Neuronal stem cell (in vitro differentiated cells): ENCODE measurements around the gene ZSWIM6.

ENCODE experiments used
- DNase-seq: peaks from one replicate; pipeline ENCODE4 v3.0.0-alpha.2; 2013; ENCODE audit warnings: low spot score
- H2AFZ ChIP-seq: one replicate; pipeline ENCODE4 v1.6.1; 2013; ENCODE audit warnings: mild to moderate bottlenecking, low read length, inconsistent platforms
- H2AK5ac ChIP-seq: 2 replicates; pipeline ENCODE4 v1.6.1; 2013; ENCODE audit warnings: low read depth, mild to moderate bottlenecking, inconsistent platforms, low read length, moderate library complexity, mixed read lengths
- H2BK120ac ChIP-seq: 2 replicates; pipeline ENCODE4 v1.6.1; 2013; ENCODE audit warnings: low read depth, mild to moderate bottlenecking, inconsistent platforms, low read length, moderate library complexity, mixed read lengths
- H2BK12ac ChIP-seq: one replicate; pipeline ENCODE4 v1.6.1; 2013; ENCODE audit warnings: low read length, inconsistent platforms
- H2BK15ac ChIP-seq: 2 replicates; pipeline ENCODE4 v1.6.1; 2013; ENCODE audit warnings: mild to moderate bottlenecking, low read length, inconsistent platforms, mixed read lengths
- H2BK5ac ChIP-seq: one replicate; pipeline ENCODE4 v1.6.1; 2013; ENCODE audit warnings: inconsistent platforms, mild to moderate bottlenecking, low read length, moderate library complexity
- H3K14ac ChIP-seq: one replicate; pipeline ENCODE4 v1.6.1; 2013; ENCODE audit warnings: low read length, inconsistent platforms
- H3K18ac ChIP-seq: 2 replicates; pipeline ENCODE4 v1.6.1; 2013; ENCODE audit warnings: low read length, inconsistent platforms
- H3K23ac ChIP-seq: 2 replicates; pipeline ENCODE4 v1.6.1; 2013; ENCODE audit warnings: low read depth, mild to moderate bottlenecking, mixed read lengths, low read length, inconsistent platforms; ENCODE audit not compliant: poor library complexity
- H3K27ac ChIP-seq: replicated peaks from 3 replicates; pipeline ENCODE4 v1.5.1; 2013; ENCODE audit warnings: low read length, inconsistent platforms
- H3K27me3 ChIP-seq, 3 experiments: 2 replicates each; pipeline ENCODE4 v1.6.1; 2013; ENCODE audit warnings: low read length in 3 of 3, mild to moderate bottlenecking in 2 of 3, inconsistent platforms in 1 of 3, low read depth in 1 of 3, mixed read lengths in 1 of 3, moderate library complexity in 1 of 3; ENCODE audit not compliant: control insufficient read depth in 3 of 3, insufficient read depth in 3 of 3
- H3K36me3 ChIP-seq, 2 donors: replicated peaks in 1 of 2; 2 replicates each; pipeline ENCODE4 v1.6.1; 2013; ENCODE audit warnings: low read length in 2 of 2; ENCODE audit not compliant: control insufficient read depth in 2 of 2, insufficient read depth in 2 of 2
- H3K4ac ChIP-seq: 2 replicates; pipeline ENCODE4 v1.6.1; 2013; ENCODE audit warnings: inconsistent platforms, mild to moderate bottlenecking, low read length, moderate library complexity
- H3K4me1 ChIP-seq, 2 donors: 1 replicate in 1 of 2; 2 replicates in 1 of 2; pipeline ENCODE4 v1.6.1; 2013; ENCODE audit warnings: low read length in 2 of 2, low read depth in 1 of 2; ENCODE audit not compliant: control insufficient read depth in 2 of 2, insufficient read depth in 1 of 2
- H3K4me2 ChIP-seq: one replicate; pipeline ENCODE4 v1.6.1; 2013; ENCODE audit warnings: mild to moderate bottlenecking, low read length, inconsistent platforms; ENCODE audit not compliant: insufficient read depth, poor library complexity, severe bottlenecking
- H3K4me3 ChIP-seq, 2 donors: 2 replicates each; pipeline ENCODE4 v1.5.1; 2013; ENCODE audit warnings: low read length in 2 of 2, mild to moderate bottlenecking in 2 of 2, inconsistent platforms in 1 of 2, moderate library complexity in 1 of 2
- H3K79me1 ChIP-seq: one replicate; pipeline ENCODE4 v1.6.1; 2013; ENCODE audit warnings: low read depth, mild to moderate bottlenecking, inconsistent platforms, low read length, moderate library complexity
- H3K9ac ChIP-seq: one replicate; pipeline ENCODE4 v1.6.1; 2013; ENCODE audit warnings: mild to moderate bottlenecking, low read depth, low read length, inconsistent platforms; ENCODE audit not compliant: poor library complexity
- H3K9me3 ChIP-seq, 2 donors: replicated peaks in 1 of 2; 2 replicates each; pipeline versions ENCODE3 to v1.6.1; 2013; ENCODE audit warnings: low read length in 2 of 2, mild to moderate bottlenecking in 2 of 2, inconsistent platforms in 1 of 2, low read depth in 1 of 2, mixed read lengths in 1 of 2, moderate library complexity in 1 of 2; ENCODE audit not compliant: control insufficient read depth in 2 of 2, insufficient read depth in 1 of 2
- H4K8ac ChIP-seq: one replicate; pipeline ENCODE4 v1.6.1; 2013; ENCODE audit warnings: low read depth, mild to moderate bottlenecking, inconsistent platforms, low read length, moderate library complexity
- H4K91ac ChIP-seq: one replicate; pipeline ENCODE4 v1.6.1; 2013; ENCODE audit warnings: low read length, low read depth, mild to moderate bottlenecking, inconsistent platforms; ENCODE audit not compliant: poor library complexity
- WGBS, 2 donors: extraction: QIAGEN DNeasy Blood & Tissue Kit; methylation state at CpG; one replicate each; pipeline ENCODE4 v1.1.7; 2013; ENCODE audit warnings: missing lambda C conversion rate in 2 of 2, mixed read lengths in 1 of 2; ENCODE audit not compliant: insufficient read length in 2 of 2, insufficient replicate concordance in 1 of 2; ENCODE audit errors: extremely low coverage in 2 of 2; 5-methylcytosine and 5-hydroxymethylcytosine counted together

The ZSWIM6 gene

DNA sequence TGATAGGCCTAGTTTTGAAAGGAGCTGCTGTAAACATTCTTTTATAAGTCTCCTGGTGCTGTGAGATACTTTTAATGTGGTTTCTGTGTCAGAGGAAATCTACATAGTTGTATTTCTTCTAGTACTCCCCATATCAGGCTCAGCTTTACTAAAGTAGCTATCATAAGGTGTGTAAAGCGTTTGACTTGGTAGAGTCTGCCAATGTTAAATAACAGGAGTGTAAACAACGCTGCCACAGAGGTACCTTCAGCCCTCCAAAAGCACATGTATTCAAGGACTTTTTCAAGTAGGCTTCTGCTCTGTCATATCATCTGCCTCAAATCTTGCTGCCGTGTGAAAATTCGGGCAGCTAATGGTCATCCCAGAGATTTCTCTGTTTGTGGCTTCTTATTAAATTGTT lies 142.7 kb downstream of the ZSWIM6 start:
- H2BK5ac ChIP-seq, result no peak overlapping the region
- peaks cover 0 to 2% of the 10 kb centered on the region in 2 donors for H3K4me1 ChIP-seq
- no peak overlapping the region for H3K4me2 ChIP-seq
- H4K8ac ChIP-seq, result no peak overlapping the region
- H3K4ac ChIP-seq, result no peak overlapping the region
- H2AK5ac ChIP-seq, result no peak overlapping the region
- H2BK15ac ChIP-seq, result no peak overlapping the region
- H3K4me3 ChIP-seq, result no peak overlapping the region
- H2BK120ac ChIP-seq, result no peak overlapping the region
- no peak overlapping the region for H4K91ac ChIP-seq
- no peak overlapping the region for H3K14ac ChIP-seq
- DNase-seq, result no peak
- no peak overlapping the region for H3K27ac ChIP-seq
- WGBS, 2 donors, result no CpG with 5 or more reads among the region's 4 CpGs
- no peak overlapping the region for H3K9ac ChIP-seq
- peaks cover 4% of the 10 kb centered on the region for H3K79me1 ChIP-seq
- H3K18ac ChIP-seq, result no peak overlapping the region
- no peak overlapping the region for H2AFZ ChIP-seq
- H3K36me3 ChIP-seq, result peaks cover 4 to 76% of the 10 kb centered on the region in 2 donors
- H3K23ac ChIP-seq, result no peak overlapping the region
- H2BK12ac ChIP-seq, result no peak overlapping the region
- no peaks in the 10 kb centered on the region for H3K27me3 ChIP-seq
- peaks cover 4 to 56% of the 10 kb centered on the region in 2 donors for H3K9me3 ChIP-seq

DNA sequence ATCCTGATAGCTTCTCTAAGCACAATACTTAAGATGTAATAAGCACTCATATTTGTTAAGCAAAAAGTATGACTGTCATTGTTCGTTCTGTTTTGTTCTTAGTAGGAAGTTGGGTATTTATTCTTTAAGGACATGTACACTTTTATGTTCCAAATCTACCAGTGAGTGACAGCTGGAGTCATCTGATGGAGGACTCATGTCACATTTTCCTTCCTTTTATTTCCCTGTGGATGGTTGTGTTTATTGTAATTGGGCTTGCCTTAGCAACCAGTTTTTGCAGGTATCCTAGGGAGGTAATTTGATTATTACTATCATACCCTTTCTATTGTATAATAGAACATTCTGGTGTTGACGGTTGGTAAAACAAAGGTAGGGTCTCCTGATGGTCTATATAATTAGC lies 145.7 kb downstream of the ZSWIM6 start:
- Histone ChIP-seq H2AFZ (no peak overlapping the region), H3K4me3 (no peak overlapping the region), H2AK5ac (no peak overlapping the region), H3K9ac (no peak overlapping the region), H3K36me3 (peaks cover 2 to 95% of the 10 kb centered on the region in 2 donors), H3K4me1 (peaks cover 0 to 2% of the 10 kb centered on the region in 2 donors), H3K14ac (no peak overlapping the region), H3K23ac (no peak overlapping the region), H2BK120ac (no peak overlapping the region), H4K8ac (no peak overlapping the region), H3K9me3 (peaks cover 0 to 32% of the 10 kb centered on the region in 2 donors), H3K4ac (no peak overlapping the region), H2BK5ac (no peak overlapping the region), H3K27ac (no peak overlapping the region), H2BK15ac (no peak overlapping the region), H3K27me3 (no peaks in the 10 kb centered on the region), H2BK12ac (no peak overlapping the region), H4K91ac (no peak overlapping the region), H3K18ac (no peak overlapping the region), H3K79me1 (no peaks in the 10 kb centered on the region), H3K4me2 (no peak overlapping the region)
- no CpG with 5 or more reads among the region's 2 CpGs for WGBS, 2 donors
- no peak for DNase-seq

DNA sequence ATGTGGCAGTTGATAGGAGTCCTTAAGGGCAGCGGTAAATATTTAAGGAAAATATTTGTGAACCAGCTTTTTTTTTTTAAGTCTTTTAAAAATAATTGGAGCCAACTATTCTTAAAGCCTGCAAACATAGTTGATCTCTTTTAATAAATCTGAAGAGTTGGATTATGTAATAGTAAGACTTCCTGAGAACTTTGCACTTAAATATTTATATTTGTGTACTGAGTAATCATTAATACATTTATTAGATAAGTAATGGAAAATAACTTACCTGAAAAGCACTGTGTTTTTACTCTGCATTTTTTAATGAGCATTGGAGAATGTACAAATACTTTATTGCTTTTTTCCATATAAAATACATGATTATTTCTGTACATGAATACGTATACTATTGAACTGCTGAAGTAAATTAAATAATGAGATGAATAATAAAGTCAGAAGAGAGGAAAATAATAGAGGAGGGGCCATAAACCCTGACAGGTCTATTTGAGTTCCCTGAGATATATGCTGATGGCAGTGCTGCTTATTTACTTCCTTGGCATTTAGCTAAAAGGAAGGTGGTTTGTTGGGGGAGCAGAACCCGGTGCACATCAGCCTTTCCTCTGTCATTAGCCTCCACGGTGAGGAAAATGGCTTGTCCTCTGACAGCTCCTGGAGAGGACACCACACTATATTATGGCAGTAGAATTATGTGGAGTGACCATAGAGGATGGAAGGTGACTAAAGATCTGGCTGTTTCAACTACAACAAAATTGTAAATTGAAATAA lies 148.0 kb downstream of the ZSWIM6 start:
- no peaks in the 10 kb centered on the region for H3K27me3 ChIP-seq
- no CpG with 5 or more reads among the region's 4 CpGs for WGBS, 2 donors

DNA sequence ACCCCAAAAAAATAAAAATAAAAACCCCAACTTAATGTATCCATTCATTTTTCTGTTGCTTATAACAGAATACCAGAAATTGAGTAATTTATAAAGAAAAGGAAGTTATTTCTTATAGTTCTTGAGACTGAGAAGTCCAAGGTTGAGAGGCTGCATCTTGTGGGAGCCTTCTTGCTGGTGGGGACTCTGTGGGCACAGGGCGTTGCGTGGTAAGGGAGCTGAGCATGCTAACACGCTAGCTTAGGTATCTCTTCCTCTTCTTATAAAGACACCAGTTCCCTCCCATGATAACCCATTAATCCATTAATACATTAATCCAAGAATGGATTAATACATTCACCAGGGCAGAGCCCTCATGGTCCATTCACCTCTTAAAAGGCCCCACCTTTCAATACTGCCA lies 150.9 kb downstream of the ZSWIM6 start:
- Histone ChIP-seq H2BK12ac (no peak overlapping the region), H4K8ac (no peak overlapping the region), H2BK15ac (no peak overlapping the region), H3K18ac (no peak overlapping the region), H3K9me3 (peaks cover 0 to 44% of the 10 kb centered on the region in 2 donors), H3K23ac (no peak overlapping the region), H3K36me3 (peaks cover 4 to 90% of the 10 kb centered on the region in 2 donors), H3K4me2 (no peak overlapping the region), H3K14ac (no peak overlapping the region), H2BK120ac (no peak overlapping the region), H3K4ac (no peak overlapping the region), H3K4me3 (no peak overlapping the region), H2AFZ (no peak overlapping the region), H2AK5ac (no peak overlapping the region), H4K91ac (no peak overlapping the region), H3K79me1 (no peaks in the 10 kb centered on the region), H3K27ac (no peak overlapping the region), H3K9ac (no peak overlapping the region), H3K27me3 (no peaks in the 10 kb centered on the region), H2BK5ac (no peak overlapping the region), H3K4me1 (peaks cover 0 to 2% of the 10 kb centered on the region in 2 donors)
- no CpG with 5 or more reads among the region's 3 CpGs for WGBS, 2 donors
- DNase-seq, result no peak

More for the DNA sequence above, 148.0 kb downstream of the ZSWIM6 start:
- Histone ChIP-seq H3K4me2 (no peak overlapping the region), H3K4me1 (peaks cover 0 to 2% of the 10 kb centered on the region in 2 donors), H3K36me3 (peaks cover 6 to 91% of the 10 kb centered on the region in 2 donors), H3K9ac (no peak overlapping the region), H2AK5ac (no peak overlapping the region), H2BK12ac (no peak overlapping the region), H3K9me3 (peaks cover 0 to 25% of the 10 kb centered on the region in 2 donors), H2AFZ (no peak overlapping the region), H2BK5ac (no peak overlapping the region), H2BK15ac (no peak overlapping the region), H3K4ac (no peak overlapping the region), H3K27ac (no peak overlapping the region), H3K79me1 (no peaks in the 10 kb centered on the region), H4K8ac (no peak overlapping the region), H3K18ac (no peak overlapping the region), H3K23ac (no peak overlapping the region), H4K91ac (no peak overlapping the region), H3K14ac (no peak overlapping the region), H3K4me3 (no peak overlapping the region), H2BK120ac (no peak overlapping the region)
- DNase-seq, result no peak
